HCT116 (cell line): Measurements from ENCODE around the gene SOX15. TPM values are rescaled to one million over a fixed set of nuclear protein-coding genes. Genes with fewer than 3 reads are reported as not detected.

Source experiments
- ATAC-seq: fragments of 200-7000 bp; cut with Tn5 transposase; 2 replicates; pipeline ENCODE4 v1.9.1; 2020; ENCODE audit warnings: mild to moderate bottlenecking, moderate library complexity
- BruUV-seq: library from RNA; stranded (reverse); fragments of 400-500 nt; replicated peaks from 2 replicates; lab custom pipeline; 2021; lab: Mats Ljungman, UMichigan
- CTCF ChIA-PET: fragments of 300-600 bp; sonication (Branson Sonifier 250); formaldehyde crosslinking; loops from one replicate; lab custom pipeline; 2021; ENCODE audit warnings: antibody characterized with exemption; lab: Charles Lee
- POLR2A ChIA-PET: fragments of 300-600, 350-600 bp; sonication (Branson Sonifier 250); formaldehyde crosslinking; loops from one replicate; lab custom pipeline; 2021; ENCODE audit warnings: antibody characterized with exemption; lab: Charles Lee
- RAD21 ChIA-PET, 2 experiments: fragments of 300-600 bp; sonication (Branson Sonifier 250); formaldehyde crosslinking; loops; one replicate each; lab custom pipeline; 2023; ENCODE audit warnings: low total read pairs in 2 of 2; ENCODE audit not compliant: uncharacterized antibody in 2 of 2, unreplicated experiment in 2 of 2, low non-redundant PET in 1 of 2; lab: Charles Lee
- DNase-seq: peaks from one replicate; pipeline ENCODE4 v3.0.0-alpha.2; 2010; ENCODE audit warnings: low read depth, low spot score
- H2AFZ ChIP-seq: fragments of 200-600 bp; shearing (Covaris generic), sonication (generic); 2 replicates; pipeline ENCODE4 v1.6.1; 2017; ENCODE audit warnings: low read depth, mixed run types, mixed read lengths, antibody characterized with exemption, low read length; ENCODE audit not compliant: poor library complexity, severe bottlenecking
- H3K27ac ChIP-seq: 2 replicates; pipeline ENCODE4 v1.5.1; 2012; ENCODE audit warnings: low read depth, low read length
- H3K27me3 ChIP-seq: fragments of 200-600 bp; sonication (generic); 2 replicates; pipeline ENCODE4 v1.6.1; 2016; ENCODE audit warnings: mixed run types, low read length, mixed read lengths; ENCODE audit not compliant: insufficient read depth
- H3K36me3 ChIP-seq, 2 experiments: fragments of 200-500 bp in 1 of 2; fragments of 200-600 bp in 1 of 2; sonication (Bioruptor generic) in 1 of 2; sonication (generic) in 1 of 2; 2 replicates each; pipeline versions ENCODE4 v1.5.1 to v1.6.1; 2014 to 2016; ENCODE audit warnings: low read length in 2 of 2, inconsistent platforms in 1 of 2, mixed read lengths in 1 of 2, mixed run types in 1 of 2; ENCODE audit not compliant: insufficient read depth in 2 of 2, control insufficient read depth in 1 of 2
- H3K4me1 ChIP-seq, 2 experiments: fragments of 200-600 bp in 1 of 2; sonication (generic) in 1 of 2; 2 replicates each; pipeline versions ENCODE4 v1.5.1 to v1.6.1; 2012 to 2017; ENCODE audit warnings: low read length in 2 of 2, inconsistent platforms in 1 of 2, mild to moderate bottlenecking in 1 of 2, mixed read lengths in 1 of 2, mixed run types in 1 of 2, moderate library complexity in 1 of 2; ENCODE audit not compliant: insufficient read depth in 2 of 2, control insufficient read depth in 1 of 2
- H3K4me2 ChIP-seq: fragments of 200-600 bp; sonication (generic); 2 replicates; pipeline ENCODE4 v1.6.1; 2017; ENCODE audit warnings: mixed run types, low read length, mixed read lengths
- H3K4me3 ChIP-seq, 2 experiments: fragments of 200-600 bp in 1 of 2; sonication (generic) in 1 of 2; replicated peaks in 1 of 2; 2 replicates each; pipeline ENCODE4 v1.5.1; 2011 to 2016; ENCODE audit warnings: low read length in 2 of 2, control low read depth in 1 of 2, low read depth in 1 of 2, mild to moderate bottlenecking in 1 of 2, mixed read lengths in 1 of 2, mixed run types in 1 of 2
- H3K79me2 ChIP-seq: fragments of 200-600 bp; sonication (generic); 2 replicates; pipeline ENCODE4 v1.6.1; 2017; ENCODE audit warnings: mild to moderate bottlenecking, mixed run types, low read length, moderate library complexity, mixed read lengths; ENCODE audit not compliant: insufficient read depth
- H3K9ac ChIP-seq: fragments of 200-600 bp; sonication (generic); 2 replicates; pipeline ENCODE4 v1.6.1; 2016; ENCODE audit warnings: low read length, mixed read lengths
- H3K9me2 ChIP-seq: fragments of 200-600 bp; sonication (generic), shearing (Covaris generic); 2 replicates; pipeline ENCODE4 v1.6.1; 2017; ENCODE audit warnings: mixed run types, mild to moderate bottlenecking, moderate library complexity; ENCODE audit not compliant: insufficient read depth
- H3K9me3 ChIP-seq, 2 experiments: fragments of 200-500 bp in 1 of 2; fragments of 200-600 bp in 1 of 2; sonication (Bioruptor generic) in 1 of 2; sonication (generic) in 1 of 2; 2 replicates each; pipeline ENCODE4 v1.6.1; 2014 to 2017; ENCODE audit warnings: low read length in 2 of 2, mixed read lengths in 2 of 2, inconsistent platforms in 1 of 2, low read depth in 1 of 2, mild to moderate bottlenecking in 1 of 2, mixed run types in 1 of 2, moderate library complexity in 1 of 2; ENCODE audit not compliant: control insufficient read depth in 1 of 2, insufficient read depth in 1 of 2
- H4K20me1 ChIP-seq: fragments of 200-600 bp; sonication (generic), shearing (Covaris generic); 2 replicates; pipeline ENCODE4 v1.6.1; 2017; ENCODE audit warnings: mixed run types, mild to moderate bottlenecking, moderate library complexity; ENCODE audit not compliant: insufficient read depth
- CBX3 ChIP-seq: IDR thresholded peaks from 2 replicates; pipeline ENCODE4 v1.6.1; 2012; ENCODE audit warnings: low read depth
- EGR1 ChIP-seq: IDR thresholded peaks from 2 replicates; pipeline ENCODE4 v1.6.1; 2012; ENCODE audit warnings: low read depth
- JUND ChIP-seq: IDR thresholded peaks from 2 replicates; pipeline ENCODE4 v1.6.1; 2012
- ZFX ChIP-seq: fragments of 450-650 bp; IDR thresholded peaks from 2 replicates; pipeline ENCODE4 v1.6.1; 2017
- intact Hi-C: fragments of 100-400 bp; cut with micrococcal nuclease; formaldehyde crosslinking; loops from 2 replicates; pipeline ENCODE4 v1.10.0; 2022
- total RNA-seq: library from RNA; stranded (reverse); gene quantifications from one replicate; pipeline ENCODE4 v1.2.1, GENCODE V29; 2021; ENCODE audit not compliant: unreplicated experiment
- TF ChIP-seq, protein P1 (sequence below), 3 experiments: fragments of 200-600 bp in 1 of 3; sonication (generic) in 1 of 3; IDR thresholded peaks in 2 of 3; conservative IDR thresholded peaks in 1 of 3; 2 replicates each; pipeline ENCODE4 v1.5.1; 2012 to 2017; ENCODE audit warnings: low read depth in 2 of 3, low read length in 2 of 3, antibody characterized with exemption in 1 of 3, borderline replicate concordance in 1 of 3, control low read depth in 1 of 3, mild to moderate bottlenecking in 1 of 3, mixed read lengths in 1 of 3, mixed run types in 1 of 3, moderate library complexity in 1 of 3; ENCODE audit not compliant: insufficient read depth in 1 of 3

SOX15 gene
- total RNA-seq, 1 experiment from 2014 or later = 0.69 TPM

DNA sequence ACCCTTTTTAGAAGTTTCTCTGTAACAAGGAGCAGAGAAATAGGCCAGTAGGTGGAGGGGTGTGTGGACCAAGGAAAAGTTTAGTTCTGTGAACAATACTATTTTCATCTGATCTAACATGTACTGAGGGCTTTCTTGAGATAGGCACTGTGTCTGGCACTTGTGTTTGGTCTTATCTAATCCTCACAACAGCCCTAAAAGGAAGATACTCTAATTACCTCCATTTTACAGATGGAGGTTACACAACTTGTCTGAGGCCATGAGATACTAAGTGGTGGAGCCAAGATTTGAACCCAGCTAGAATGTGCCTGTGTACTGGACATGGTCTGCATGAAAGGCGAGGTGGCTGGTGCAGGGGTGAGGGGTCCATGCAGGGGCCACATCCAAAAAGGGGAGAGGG, 36.5 kb downstream of the SOX15 start:
- Histone ChIP-seq H3K79me2 (no peaks in the 10 kb centered on the region), H3K27ac (no peak overlapping the region), H3K4me3 (no peak overlapping the region), H3K27me3 (no peaks in the 10 kb centered on the region), H3K36me3 (no peaks in the 10 kb centered on the region), H3K4me2 (no peak overlapping the region), H3K9me2 (no peaks in the 10 kb centered on the region), H2AFZ (no peak overlapping the region), H3K4me1 (peaks cover 3 to 23% of the 10 kb centered on the region in 2 experiments; a peak in 3 of 4 replicates), H3K9ac (no peak overlapping the region), H3K9me3 (no peaks in the 10 kb centered on the region), H4K20me1 (no peaks in the 10 kb centered on the region)
- intact Hi-C loops = no loop called here
- no peak for ATAC-seq
- TF ChIP-seq ZFX (no peak), CBX3 (no peak)
- POLR2A ChIA-PET = no interaction called here
- CTCF ChIA-PET = no interaction called here
- BruUV-seq = no TSS peak
- DNase-seq = no peak
- RAD21 ChIA-PET = no interaction called here

DNA sequence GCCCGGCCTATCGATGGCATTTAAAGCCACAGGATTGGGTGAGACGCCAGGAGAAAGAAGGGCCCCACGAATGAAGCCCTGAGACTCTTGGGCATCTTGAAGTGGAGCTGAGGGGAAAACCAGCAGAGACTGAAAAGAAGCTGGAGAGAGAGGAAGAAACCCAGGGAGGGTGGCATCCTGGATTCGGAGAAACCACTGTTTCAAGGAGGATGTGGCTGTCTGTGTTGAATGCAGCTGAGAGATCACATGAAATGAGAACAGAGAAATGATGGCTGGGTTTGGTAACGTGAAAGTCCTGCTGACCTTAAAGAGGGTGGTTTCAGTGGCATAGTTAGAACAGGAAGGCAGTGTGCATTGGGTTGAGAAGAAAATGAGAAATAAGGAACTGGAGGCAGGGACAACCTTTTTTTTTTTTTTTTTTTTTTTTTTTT, 37.3 kb downstream of the SOX15 start:
- Histone ChIP-seq H3K4me3 (no peak overlapping the region), H4K20me1 (no peaks in the 10 kb centered on the region), H3K79me2 (no peaks in the 10 kb centered on the region), H3K4me2 (no peak overlapping the region), H3K27ac (no peak overlapping the region), H2AFZ (no peak overlapping the region), H3K9ac (no peak overlapping the region)
- intact Hi-C loops = no loop called here
- ChIA-PET POLR2A (no interaction called here), CTCF (interaction anchor here (2.0 kb wide), 1 partner anchor 8 kb away, joined by 5 read pairs; no protein-coding TSS in a partner anchor)
- DNase-seq = no peak
- TF ChIP-seq JUND (no peak), EGR1 (no peak)
- TF ChIP-seq, protein P1, sequence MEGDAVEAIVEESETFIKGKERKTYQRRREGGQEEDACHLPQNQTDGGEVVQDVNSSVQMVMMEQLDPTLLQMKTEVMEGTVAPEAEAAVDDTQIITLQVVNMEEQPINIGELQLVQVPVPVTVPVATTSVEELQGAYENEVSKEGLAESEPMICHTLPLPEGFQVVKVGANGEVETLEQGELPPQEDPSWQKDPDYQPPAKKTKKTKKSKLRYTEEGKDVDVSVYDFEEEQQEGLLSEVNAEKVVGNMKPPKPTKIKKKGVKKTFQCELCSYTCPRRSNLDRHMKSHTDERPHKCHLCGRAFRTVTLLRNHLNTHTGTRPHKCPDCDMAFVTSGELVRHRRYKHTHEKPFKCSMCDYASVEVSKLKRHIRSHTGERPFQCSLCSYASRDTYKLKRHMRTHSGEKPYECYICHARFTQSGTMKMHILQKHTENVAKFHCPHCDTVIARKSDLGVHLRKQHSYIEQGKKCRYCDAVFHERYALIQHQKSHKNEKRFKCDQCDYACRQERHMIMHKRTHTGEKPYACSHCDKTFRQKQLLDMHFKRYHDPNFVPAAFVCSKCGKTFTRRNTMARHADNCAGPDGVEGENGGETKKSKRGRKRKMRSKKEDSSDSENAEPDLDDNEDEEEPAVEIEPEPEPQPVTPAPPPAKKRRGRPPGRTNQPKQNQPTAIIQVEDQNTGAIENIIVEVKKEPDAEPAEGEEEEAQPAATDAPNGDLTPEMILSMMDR (IDR thresholded peaks at IDR 0.05 in 2 of 3, conservative IDR thresholded peaks at IDR 0.05 in 1 of 3; ENCODE audit: borderline replicate concordance in 1 of 3, insufficient read depth in 1 of 3, low read depth in 2 of 3, low read length in 2 of 3) = no peak
- TF ChIP-seq, all 23 proteins: peak for 0
- no peaks in the 10 kb centered on the region for H3K9me2 ChIP-seq
- no peaks in the 10 kb centered on the region for H3K36me3 ChIP-seq
- BruUV-seq = no TSS peak
- ATAC-seq = no peak
- peaks cover 6 to 19% of the 10 kb centered on the region in 2 experiments for H3K4me1 ChIP-seq
- RAD21 ChIA-PET = no interaction called here
- no peaks in the 10 kb centered on the region for H3K27me3 ChIP-seq
- no peaks in the 10 kb centered on the region for H3K9me3 ChIP-seq
